Measurements from ENCODE around the gene CNOT1. TPM values are rescaled to one million over a fixed set of nuclear protein-coding genes. Genes with fewer than 3 reads are reported as not detected.

CNOT1 gene
- total and polyA plus RNA-seq, 10 donors: 51.5 to 199 (median 180) TPM

DNA sequence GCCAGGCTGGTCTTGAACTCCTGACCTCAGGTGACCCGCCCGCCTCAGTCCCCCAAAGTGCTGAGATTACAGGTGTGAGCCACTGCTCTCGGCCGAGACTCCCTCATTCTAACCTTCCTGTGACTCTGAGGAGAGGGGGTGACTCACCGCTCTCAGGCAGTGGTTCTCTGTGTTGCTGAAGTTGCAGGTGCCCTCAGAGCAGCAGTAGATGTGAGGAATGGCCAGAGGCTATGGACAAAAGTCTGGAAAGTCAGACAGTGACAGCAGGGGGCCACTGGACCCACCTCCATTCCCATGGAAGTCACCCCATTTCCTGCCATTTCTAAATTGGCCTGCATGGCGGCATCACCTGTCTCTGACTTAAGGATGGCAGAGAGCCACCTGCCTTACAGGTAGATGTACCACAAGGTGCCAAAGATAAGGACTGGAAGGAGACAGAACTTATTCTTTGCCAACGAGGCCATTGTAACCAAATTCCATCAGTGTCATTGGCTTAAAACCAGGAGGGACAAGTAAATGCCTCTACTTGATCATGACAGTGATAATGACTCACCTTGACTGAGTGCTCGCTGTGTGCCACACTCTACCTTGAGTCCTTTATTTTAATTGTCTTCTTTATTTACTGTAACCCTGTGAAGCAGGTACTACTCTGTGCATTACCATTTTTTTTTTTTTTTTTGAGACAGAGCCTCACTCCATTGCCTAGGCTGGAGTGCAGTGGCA lies 15.3 kb upstream of the CNOT1 start:
- 79 to 95% (median 89%) methylated on average over 8 of the region's 8 CpGs for WGBS, 5 donors
- Histone ChIP-seq H3K4me1 (no peaks in the 10 kb centered on the region), H3K27ac (no peak overlapping the region), H3K27me3 (replicated peaks in 1 of 7) (no peaks in the 10 kb centered on the region), H3K9me3 (no peaks in the 10 kb centered on the region), H3K36me3 (no peaks in the 10 kb centered on the region), H3K4me3 (no peak overlapping the region)
- TF ChIP-seq POLR2AphosphoS5 (IDR thresholded peaks at IDR 0.05) (no peak), POLR2A (IDR thresholded peaks at IDR 0.05) (no peak)
- TF ChIP-seq, protein P1, sequence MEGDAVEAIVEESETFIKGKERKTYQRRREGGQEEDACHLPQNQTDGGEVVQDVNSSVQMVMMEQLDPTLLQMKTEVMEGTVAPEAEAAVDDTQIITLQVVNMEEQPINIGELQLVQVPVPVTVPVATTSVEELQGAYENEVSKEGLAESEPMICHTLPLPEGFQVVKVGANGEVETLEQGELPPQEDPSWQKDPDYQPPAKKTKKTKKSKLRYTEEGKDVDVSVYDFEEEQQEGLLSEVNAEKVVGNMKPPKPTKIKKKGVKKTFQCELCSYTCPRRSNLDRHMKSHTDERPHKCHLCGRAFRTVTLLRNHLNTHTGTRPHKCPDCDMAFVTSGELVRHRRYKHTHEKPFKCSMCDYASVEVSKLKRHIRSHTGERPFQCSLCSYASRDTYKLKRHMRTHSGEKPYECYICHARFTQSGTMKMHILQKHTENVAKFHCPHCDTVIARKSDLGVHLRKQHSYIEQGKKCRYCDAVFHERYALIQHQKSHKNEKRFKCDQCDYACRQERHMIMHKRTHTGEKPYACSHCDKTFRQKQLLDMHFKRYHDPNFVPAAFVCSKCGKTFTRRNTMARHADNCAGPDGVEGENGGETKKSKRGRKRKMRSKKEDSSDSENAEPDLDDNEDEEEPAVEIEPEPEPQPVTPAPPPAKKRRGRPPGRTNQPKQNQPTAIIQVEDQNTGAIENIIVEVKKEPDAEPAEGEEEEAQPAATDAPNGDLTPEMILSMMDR (IDR thresholded peaks at IDR 0.05 in 8 of 11, conservative IDR thresholded peaks at IDR 0.05 in 3 of 11): no peak
- DNase-seq: no peak
- intact Hi-C loops (cut with DNase I; ENCODE audit: low total_unique reads): no loop called here

DNA sequence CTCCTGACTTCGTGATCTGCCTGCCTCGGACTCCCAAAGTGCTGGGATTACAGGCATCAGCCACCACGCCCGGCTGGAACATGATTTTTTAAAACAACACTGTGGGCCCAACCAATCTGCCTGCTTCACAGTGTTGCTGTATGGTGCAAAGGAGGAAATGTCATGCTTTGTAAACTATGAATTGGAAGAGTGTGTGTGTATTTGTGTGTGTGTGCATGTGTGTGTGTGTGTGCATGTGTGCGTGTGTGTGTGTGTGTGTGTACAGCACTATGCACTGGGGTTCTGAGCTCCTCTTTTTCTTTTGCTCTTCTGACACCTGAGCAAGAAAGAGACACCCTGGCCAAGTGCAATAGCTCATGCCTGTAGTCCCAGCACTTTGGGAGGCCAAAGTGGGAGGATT lies 14.5 kb upstream of the CNOT1 start:
- TF ChIP-seq POLR2A (IDR thresholded peaks at IDR 0.05) (no peak), POLR2AphosphoS5 (IDR thresholded peaks at IDR 0.05) (no peak)
- TF ChIP-seq, protein P1 (IDR thresholded peaks at IDR 0.05 in 8 of 11, conservative IDR thresholded peaks at IDR 0.05 in 3 of 11): no peak
- no peak overlapping the region for H3K27ac ChIP-seq
- H3K27me3 ChIP-seq (replicated peaks in 1 of 7): no peaks in the 10 kb centered on the region
- H3K36me3 ChIP-seq: no peaks in the 10 kb centered on the region
- no peaks in the 10 kb centered on the region for H3K4me1 ChIP-seq
- H3K9me3 ChIP-seq: no peaks in the 10 kb centered on the region
- 70 to 95% (median 87%) methylated on average over 5 of the region's 5 CpGs for whole genome bisulfite sequencing, 5 donors
- DNase-seq: no peak
- H3K4me3 ChIP-seq: no peak overlapping the region
- intact Hi-C loops (cut with DNase I; ENCODE audit: low total_unique reads): no loop called here

DNA sequence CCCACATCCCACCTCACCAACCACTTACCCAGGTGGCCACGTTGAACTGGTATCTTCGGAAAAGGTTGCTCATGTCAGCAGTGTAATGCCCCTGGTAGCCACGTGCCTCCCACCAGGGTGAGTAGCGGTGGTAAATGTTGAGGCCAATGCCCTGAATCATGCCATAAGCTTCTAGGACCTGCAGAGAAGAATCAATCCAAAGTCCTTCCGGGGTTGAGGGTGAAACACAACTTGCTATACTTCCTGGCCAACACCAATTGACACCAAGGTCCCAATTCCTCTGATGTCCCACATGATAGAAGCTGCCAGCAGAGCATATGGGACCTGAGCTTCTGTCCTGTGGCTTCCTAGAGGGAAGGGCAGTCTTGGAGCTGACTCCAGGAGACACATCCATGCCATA lies 11.3 kb upstream of the CNOT1 start:
- no peak for TF ChIP-seq POLR2A (IDR thresholded peaks at IDR 0.05)
- no peak for TF ChIP-seq POLR2AphosphoS5 (IDR thresholded peaks at IDR 0.05)
- no peak overlapping the region for H3K4me3 ChIP-seq
- no peaks in the 10 kb centered on the region for H3K9me3 ChIP-seq
- H3K36me3 ChIP-seq: no peaks in the 10 kb centered on the region
- 85 to 96% (median 91%) methylated on average over 5 of the region's 5 CpGs for WGBS, 5 donors
- no peak overlapping the region for H3K27ac ChIP-seq
- no peak for DNase-seq
- H3K27me3 ChIP-seq (replicated peaks in 1 of 7): no peaks in the 10 kb centered on the region
- intact Hi-C loops (cut with DNase I; ENCODE audit: low total_unique reads): no loop called here
- H3K4me1 ChIP-seq: no peaks in the 10 kb centered on the region

DNA sequence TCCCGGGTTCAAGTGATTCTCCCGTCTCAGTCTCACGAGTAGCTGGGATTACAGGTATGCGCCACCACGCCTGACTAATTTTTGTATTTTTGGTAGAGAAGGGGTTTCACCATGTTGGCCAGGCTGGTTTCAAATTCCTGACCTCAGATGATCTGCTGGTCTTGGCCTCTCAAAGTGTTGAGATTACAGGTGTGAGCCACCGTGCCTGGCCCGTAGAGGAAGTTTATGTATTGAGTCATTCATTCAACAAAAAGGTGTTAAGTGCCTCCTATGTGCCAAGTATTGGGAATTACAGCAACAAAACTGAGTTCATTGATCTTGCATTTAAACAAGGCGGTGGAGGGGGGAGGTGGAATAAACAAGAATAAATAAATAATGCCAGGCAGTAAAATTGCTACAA lies 10.2 kb upstream of the CNOT1 start:
- Histone ChIP-seq H3K27ac (no peak overlapping the region), H3K9me3 (no peaks in the 10 kb centered on the region), H3K4me1 (no peaks in the 10 kb centered on the region), H3K27me3 (replicated peaks in 1 of 7) (no peaks in the 10 kb centered on the region), H3K4me3 (no peak overlapping the region), H3K36me3 (no peaks in the 10 kb centered on the region)
- intact Hi-C loops (cut with DNase I; ENCODE audit: low total_unique reads): no loop called here
- no peak for TF ChIP-seq POLR2AphosphoS5 (IDR thresholded peaks at IDR 0.05)
- TF ChIP-seq, protein P1 (IDR thresholded peaks at IDR 0.05 in 8 of 11, conservative IDR thresholded peaks at IDR 0.05 in 3 of 11): no peak
- no peak for TF ChIP-seq POLR2A (IDR thresholded peaks at IDR 0.05)
- WGBS, 5 donors: 81 to 92% (median 84%) methylated on average over 8 of the region's 8 CpGs
- no peak for DNase-seq

All from spleen (tissue), 11 donors.